Breast epithelium (tissue), 4 donors: ENCODE measurements around the gene ERCC5. TPM values are rescaled to one million over a fixed set of nuclear protein-coding genes. Genes with fewer than 3 reads are reported as not detected.

Experiments
- DNase-seq, 2 donors: peaks; one replicate each; pipeline ENCODE4 v3.0.0-alpha.2; 2019; ENCODE audit warnings: low spot score in 2 of 2
- H3K27ac ChIP-seq, 2 donors: fragments of 200-600 bp; sonication (generic) in 1 of 2; one replicate each; pipeline ENCODE4 v1.5.1; 2016 to 2019; ENCODE audit warnings: mild to moderate bottlenecking in 1 of 2
- H3K27me3 ChIP-seq, 2 donors: fragments of 200-600 bp; sonication (generic) in 1 of 2; one replicate each; pipeline versions ENCODE4 v1.5.1 to v1.6.0; 2017 to 2019; ENCODE audit warnings: control low read depth in 1 of 2, mild to moderate bottlenecking in 1 of 2
- H3K36me3 ChIP-seq: fragments of 200-600 bp; one replicate; pipeline ENCODE4 v1.5.1; 2019
- H3K4me1 ChIP-seq, 2 donors: fragments of 200-600 bp; sonication (generic); one replicate each; pipeline ENCODE4 v1.5.1; 2016 to 2019; ENCODE audit warnings: control low read depth in 1 of 2
- H3K4me3 ChIP-seq, 3 donors: fragments of 200-600 bp; sonication (generic); 1 replicate in 2 of 3; 2 replicates in 1 of 3; pipeline ENCODE4 v1.5.1; 2016 to 2019; ENCODE audit warnings: mild to moderate bottlenecking in 3 of 3, moderate library complexity in 2 of 3
- H3K9me3 ChIP-seq, 2 donors: fragments of 200-600 bp; sonication (generic) in 1 of 2; one replicate each; pipeline ENCODE4 v1.5.1; 2016 to 2019; ENCODE audit warnings: control low read depth in 1 of 2
- POLR2A ChIP-seq: fragments of 450-650 bp; IDR thresholded peaks from one replicate; pipeline ENCODE4 v1.6.1; 2016; ENCODE audit warnings: antibody characterized with exemption, mild to moderate bottlenecking, moderate library complexity
- POLR2AphosphoS5 ChIP-seq, 3 donors: sonication (generic); formaldehyde crosslinking; IDR thresholded peaks; one replicate each; pipeline ENCODE4 v1.6.1; 2017; ENCODE audit warnings: antibody characterized with exemption in 3 of 3
- intact Hi-C: fragments of 100-400 bp; cut with DNase I; formaldehyde crosslinking; loops from one replicate; pipeline ENCODE4 v1.15.1; 2023; ENCODE audit warnings: low total_unique reads
- total RNA-seq, 3 donors: library from RNA; depleted of rRNA; stranded (reverse); fragments of >200 nt; gene quantifications; one replicate each; pipeline ENCODE4 v1.1.0, GENCODE V29; 2016
- TF ChIP-seq, protein P1 (sequence below), 3 donors: fragments of 450-650 bp; IDR thresholded peaks; one replicate each; pipeline ENCODE4 v1.5.1; 2016 to 2017; ENCODE audit warnings: antibody characterized with exemption in 3 of 3, mild to moderate bottlenecking in 3 of 3, moderate library complexity in 3 of 3

Gene ERCC5
- total RNA-seq: 10 to 100 TPM; 76.0 to 85.0 (median 77.6) TPM

- TF ChIP-seq POLR2AphosphoS5 (IDR thresholded peaks at IDR 0.05): peak; percentile 96 to 98 (median 97)
- peak; percentile 61 for TF ChIP-seq POLR2A
- TF ChIP-seq, protein P1, sequence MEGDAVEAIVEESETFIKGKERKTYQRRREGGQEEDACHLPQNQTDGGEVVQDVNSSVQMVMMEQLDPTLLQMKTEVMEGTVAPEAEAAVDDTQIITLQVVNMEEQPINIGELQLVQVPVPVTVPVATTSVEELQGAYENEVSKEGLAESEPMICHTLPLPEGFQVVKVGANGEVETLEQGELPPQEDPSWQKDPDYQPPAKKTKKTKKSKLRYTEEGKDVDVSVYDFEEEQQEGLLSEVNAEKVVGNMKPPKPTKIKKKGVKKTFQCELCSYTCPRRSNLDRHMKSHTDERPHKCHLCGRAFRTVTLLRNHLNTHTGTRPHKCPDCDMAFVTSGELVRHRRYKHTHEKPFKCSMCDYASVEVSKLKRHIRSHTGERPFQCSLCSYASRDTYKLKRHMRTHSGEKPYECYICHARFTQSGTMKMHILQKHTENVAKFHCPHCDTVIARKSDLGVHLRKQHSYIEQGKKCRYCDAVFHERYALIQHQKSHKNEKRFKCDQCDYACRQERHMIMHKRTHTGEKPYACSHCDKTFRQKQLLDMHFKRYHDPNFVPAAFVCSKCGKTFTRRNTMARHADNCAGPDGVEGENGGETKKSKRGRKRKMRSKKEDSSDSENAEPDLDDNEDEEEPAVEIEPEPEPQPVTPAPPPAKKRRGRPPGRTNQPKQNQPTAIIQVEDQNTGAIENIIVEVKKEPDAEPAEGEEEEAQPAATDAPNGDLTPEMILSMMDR (IDR thresholded peaks at IDR 0.05): peak in 1 of 3 donors; percentile 8
- Histone ChIP-seq H3K27ac (peak within 1 kb of the TSS; percentile 97 to 99), H3K4me3 (peak within 1 kb of the TSS; percentile 76 to 95 (median 83)), H3K9me3 (no peaks in the 10 kb centered on the region), H3K27me3 (no peaks in the 10 kb centered on the region), H3K36me3 (no peaks in the 10 kb centered on the region), H3K4me1 (peaks cover 0 to 2% of the 10 kb centered on the region in 2 donors)
- DNase-seq: peak; percentile 89 to 90
- intact Hi-C loops: loop anchor here (10.0 kb wide), 1 partner anchor 251 kb away; the partner anchor contains the start of gene TPP2
Observed at GRCh38 chr13:102845630-102846260, at the start of gene ERCC5. Gene ERCC5, plus strand, starts transcription at chr13:102846032. Its CDS starts 235 bp downstream, at chr13:102846267.

- no peaks in the 10 kb centered on the region for H3K36me3 ChIP-seq
- peak within 1 kb of the TSS; percentile 76 to 84 (median 79) for H3K4me3 ChIP-seq
- no peaks in the 10 kb centered on the region for H3K9me3 ChIP-seq
- intact Hi-C loops: loop anchor here (1.0 kb wide), 1 partner anchor 26 kb away; the partner anchor contains the start of gene TEX30
- H3K27me3 ChIP-seq: no peaks in the 10 kb centered on the region
- DNase-seq: peak; percentile 90 to 92
- peaks cover 0 to 7% of the 10 kb centered on the region in 2 donors for H3K4me1 ChIP-seq
- TF ChIP-seq POLR2AphosphoS5 (IDR thresholded peaks at IDR 0.05) (peak in 2 of 3 donors; percentile 24 to 31), POLR2A (no peak)
- H3K27ac ChIP-seq: peak within 1 kb of the TSS; percentile 74 to 78
Observed at GRCh38 chr13:102798581-102799425, 47.0 kb upstream of the ERCC5 start, which contains the start of the genes BIVM and POGLUT2. Gene BIVM, plus strand, starts transcription at chr13:102799119. Its CDS starts 8,149 bp downstream, at chr13:102807268. Gene POGLUT2, minus strand, starts transcription at chr13:102798976. Its CDS starts 306 bp downstream, at chr13:102798670.

DNA sequence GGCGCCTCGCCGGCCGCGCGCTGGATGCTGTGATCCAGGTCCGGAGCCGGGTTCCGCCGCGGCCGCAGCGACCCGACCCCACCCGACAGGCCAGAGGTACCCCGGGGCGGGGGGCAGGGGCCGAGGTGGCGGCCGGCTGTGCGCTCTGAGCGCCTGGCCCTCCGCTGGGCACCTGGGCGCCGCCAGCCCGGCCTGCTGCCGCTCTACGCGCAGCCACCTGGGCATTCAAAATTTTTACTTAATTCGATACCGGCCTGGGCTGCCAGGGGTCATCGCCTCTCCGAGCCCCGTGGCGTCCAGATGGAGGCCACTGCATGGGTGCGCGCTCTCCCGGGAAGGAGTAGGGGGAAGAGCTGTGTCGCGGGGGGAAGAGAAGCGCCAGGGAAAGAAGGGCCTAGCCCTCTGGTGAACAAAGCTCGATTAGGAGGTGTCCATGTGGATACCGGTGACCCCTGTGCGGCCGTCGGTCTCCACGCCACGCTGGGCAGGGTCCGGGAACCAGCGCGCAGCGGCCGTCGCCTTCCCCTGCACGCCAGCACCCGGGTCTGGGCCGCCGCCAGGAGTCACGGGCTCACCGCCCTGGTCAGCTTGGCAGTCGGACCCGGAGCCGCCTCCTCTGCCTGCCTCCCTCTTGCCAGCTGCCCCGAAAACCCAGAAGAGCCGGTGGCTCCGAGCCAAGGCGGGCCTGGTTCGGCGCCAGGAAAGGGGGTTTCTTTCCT lies 46.2 kb upstream of the ERCC5 start:
- intact Hi-C loops: loop anchor here (1.0 kb wide), 1 partner anchor 26 kb away; the partner anchor contains the start of gene TEX30

GRCh38 chr13:102800145-102801041 lies 45.4 kb upstream of the ERCC5 start:
- peak; percentile 43 to 63 for DNase-seq
- TF ChIP-seq, protein P1 (IDR thresholded peaks at IDR 0.05): peak in 2 of 3 donors; percentile 31 to 45
- TF ChIP-seq POLR2AphosphoS5 (IDR thresholded peaks at IDR 0.05) (peak in 1 of 3 donors; percentile 55), POLR2A (no peak)
- peak overlapping the region; percentile 74 to 78 for H3K27ac ChIP-seq
- peaks cover 0 to 7% of the 10 kb centered on the region in 2 donors for H3K4me1 ChIP-seq
- intact Hi-C loops: no loop called here
- H3K27me3 ChIP-seq: no peaks in the 10 kb centered on the region
- H3K36me3 ChIP-seq: no peaks in the 10 kb centered on the region
- peak overlapping the region; percentile 76 to 84 (median 79) for H3K4me3 ChIP-seq
- H3K9me3 ChIP-seq: no peaks in the 10 kb centered on the region

More for the DNA sequence above, 46.2 kb upstream of the ERCC5 start:
- Histone ChIP-seq H3K9me3 (no peaks in the 10 kb centered on the region), H3K4me3 (peak overlapping the region; percentile 76 to 84 (median 79)), H3K4me1 (peaks cover 0 to 7% of the 10 kb centered on the region in 2 donors), H3K27ac (peak overlapping the region; percentile 74 to 78), H3K27me3 (no peaks in the 10 kb centered on the region), H3K36me3 (no peaks in the 10 kb centered on the region)
- DNase-seq: no peak
- TF ChIP-seq POLR2AphosphoS5 (IDR thresholded peaks at IDR 0.05): no peak
- TF ChIP-seq, protein P1 (IDR thresholded peaks at IDR 0.05): no peak
- TF ChIP-seq POLR2A: no peak
